Measurements from ENCODE around the gene DLG5.

The DLG5 gene

GRCh38 chr10:77910524-77911145 is 15.9 kb downstream of the DLG5 start:
- no peak for DNase-seq (ENCODE audit: low read depth in 2 of 2)

- no peak for DNase-seq (ENCODE audit: low read depth in 2 of 2)
These were observed 16.7 kb downstream of the DLG5 start for GRCh38 chr10:77909749-77910375.

GRCh38 chr10:77909021-77909748 is 17.4 kb downstream of the DLG5 start:
- no peak for DNase-seq (ENCODE audit: low read depth in 2 of 2)

- no peak for DNase-seq (ENCODE audit: low read depth in 2 of 2)
These were observed 18.4 kb downstream of the DLG5 start for GRCh38 chr10:77907900-77908717.

GRCh38 chr10:77907462-77907861 is 19.1 kb downstream of the DLG5 start:
- DNase-seq (ENCODE audit: low read depth in 2 of 2) = no peak

- DNase-seq (ENCODE audit: low read depth in 2 of 2) = no peak
These were observed 19.6 kb downstream of the DLG5 start for GRCh38 chr10:77906951-77907421.

GRCh38 chr10:77905781-77906180 is 20.8 kb downstream of the DLG5 start:
- DNase-seq (ENCODE audit: low read depth in 2 of 2) = no peak

GRCh38 chr10:77905086-77905748 is 21.3 kb downstream of the DLG5 start:
- DNase-seq (ENCODE audit: low read depth in 2 of 2) = no peak

- DNase-seq (ENCODE audit: low read depth in 2 of 2) = no peak
These were observed 22.3 kb downstream of the DLG5 start for GRCh38 chr10:77904100-77904840.

GRCh38 chr10:77902159-77902558 is 24.4 kb downstream of the DLG5 start:
- no peak for DNase-seq (ENCODE audit: low read depth in 2 of 2)

- DNase-seq (ENCODE audit: low read depth in 2 of 2) = no peak
These were observed 24.8 kb downstream of the DLG5 start for GRCh38 chr10:77901743-77902142.

- DNase-seq (ENCODE audit: low read depth in 2 of 2) = no peak
These were observed 26.9 kb downstream of the DLG5 start for GRCh38 chr10:77899690-77900089.

- no peak for DNase-seq (ENCODE audit: low read depth in 2 of 2)
These were observed 27.5 kb downstream of the DLG5 start for GRCh38 chr10:77899080-77899477.

- no peak for DNase-seq (ENCODE audit: low read depth in 2 of 2)
These were observed 28.1 kb downstream of the DLG5 start for GRCh38 chr10:77898323-77899079.

GRCh38 chr10:77896058-77896457 is 30.5 kb downstream of the DLG5 start:
- no peak for DNase-seq (ENCODE audit: low read depth in 2 of 2)

- no peak for DNase-seq (ENCODE audit: low read depth in 2 of 2)
These were observed 32.5 kb downstream of the DLG5 start for GRCh38 chr10:77894058-77894457.

- no peak for DNase-seq (ENCODE audit: low read depth in 2 of 2)
These were observed 33.2 kb downstream of the DLG5 start for GRCh38 chr10:77893386-77893785.

GRCh38 chr10:77892761-77893160 is 33.8 kb downstream of the DLG5 start:
- no peak for DNase-seq (ENCODE audit: low read depth in 2 of 2)

- no peak for DNase-seq (ENCODE audit: low read depth in 2 of 2)
These were observed 34.4 kb downstream of the DLG5 start for GRCh38 chr10:77892021-77892739.
